Activated CD4-positive, alpha-beta memory T cell treated with anti-CD3 and anti-CD28 coated beads for 36 hours (primary cell): Measurements from ENCODE around the gene NINJ1. TPM values are rescaled to one million over a fixed set of nuclear protein-coding genes. Genes with fewer than 3 reads are reported as not detected.
"Not testable (repeated sequence)": the region's sequence is repeated elsewhere in the genome, so short reads cannot be mapped to it uniquely, and the experiment has no call there.

Experiments
- CTCF ChIA-PET: fragments of 350-600 bp; sonication (Branson Sonifier 250); formaldehyde crosslinking; loops from one replicate; lab custom pipeline; 2021; ENCODE audit warnings: antibody characterized with exemption, inconsistent platforms; lab: Charles Lee
- POLR2A ChIA-PET: fragments of 350-600 bp; sonication (Branson Sonifier 250); formaldehyde crosslinking; loops from one replicate; lab custom pipeline; 2021; ENCODE audit warnings: antibody characterized with exemption; lab: Charles Lee
- DNase-seq: peaks from one replicate; pipeline ENCODE4 v3.0.0-alpha.2; 2020
- H3K27ac Mint-ChIP-seq: one replicate; pipeline ENCODE4 v1.8.0; 2021; ENCODE audit warnings: mixed read lengths
- H3K27me3 Mint-ChIP-seq: one replicate; pipeline ENCODE4 v1.8.0; 2021; ENCODE audit warnings: mixed read lengths
- H3K36me3 Mint-ChIP-seq: one replicate; pipeline ENCODE4 v1.8.0; 2021; ENCODE audit warnings: mixed read lengths
- H3K4me1 Mint-ChIP-seq: one replicate; pipeline ENCODE4 v1.8.0; 2021; ENCODE audit warnings: low read depth, mixed read lengths
- H3K4me3 Mint-ChIP-seq: one replicate; pipeline ENCODE4 v1.8.0; 2021; ENCODE audit warnings: mild to moderate bottlenecking, mixed read lengths
- H3K9me3 Mint-ChIP-seq: one replicate; pipeline ENCODE4 v1.8.0; 2021; ENCODE audit warnings: mixed read lengths
- intact Hi-C: fragments of 100-400 bp; cut with micrococcal nuclease; formaldehyde crosslinking; loops from one replicate; pipeline ENCODE4 v1.15.1; 2023
- total RNA-seq, 2 experiments: library from RNA; stranded (reverse); gene quantifications; one replicate each; pipeline ENCODE4 v1.2.3, GENCODE V29; 2021

The NINJ1 gene
- total RNA-seq, 2 experiments from 2014 or later: 77.9 to 82.0 TPM

GRCh38 chr9:93155716-93156474, 21.8 kb upstream of the NINJ1 start:
- intact Hi-C loops: loop anchor here (1.0 to 5.0 kb wide), 9 partner anchors 10 to 1011 kb away; partner anchors contain the start of genes CARD19, FAM120A and NINJ1
- no peaks in the 10 kb centered on the region for H3K27me3 Mint-ChIP-seq
- H3K4me1 Mint-ChIP-seq: peaks cover 24% of the 10 kb centered on the region
- DNase-seq: no peak
- H3K9me3 Mint-ChIP-seq: peaks cover 4% of the 10 kb centered on the region
- H3K36me3 Mint-ChIP-seq: peaks cover 3% of the 10 kb centered on the region
- no peak overlapping the region for H3K4me3 Mint-ChIP-seq
- ChIA-PET CTCF (interaction anchor here (0.9 to 3.8 kb wide), 9 partner anchors 12 to 410 kb away, joined by 3 to 31 read pairs (median 5); no protein-coding TSS in a partner anchor), POLR2A (interaction anchor here (1.1 to 1.5 kb wide), 3 partner anchors 22 to 192 kb away, joined by 3 to 10 read pairs (median 4); partner anchors contain the start of gene NINJ1)
- H3K27ac Mint-ChIP-seq: peak overlapping the region; percentile 77

DNA sequence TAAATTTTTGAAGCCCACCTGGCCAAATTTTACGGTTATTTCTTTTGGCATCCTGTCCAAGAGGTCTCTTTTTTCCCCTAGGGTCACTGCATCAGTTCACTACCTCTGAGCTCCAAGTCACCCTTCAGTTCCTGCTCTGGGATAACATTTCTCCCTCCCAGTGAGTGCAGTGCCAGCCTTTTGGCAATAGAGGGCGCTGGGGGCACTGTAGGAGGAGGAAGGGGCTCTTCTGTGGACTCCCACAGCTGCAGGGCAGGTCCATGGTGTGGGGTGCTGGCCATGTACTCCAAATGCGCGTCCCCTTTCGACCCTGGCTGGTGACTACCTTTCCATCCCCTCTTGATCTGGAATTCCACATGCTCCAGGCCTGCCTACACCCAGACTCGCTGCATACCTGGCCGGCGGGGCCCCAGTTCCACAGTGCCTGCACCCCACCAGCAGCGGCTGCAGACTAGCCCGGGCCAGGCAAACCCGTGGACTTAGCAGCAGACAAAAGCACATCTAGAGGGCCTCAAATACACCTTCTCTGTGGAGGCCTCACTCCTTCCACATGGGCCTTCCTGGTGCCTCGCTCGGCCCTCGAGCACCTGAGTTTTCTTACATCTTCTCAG, 20.3 kb upstream of the NINJ1 start:
- H3K27ac Mint-ChIP-seq: no peak overlapping the region
- no peaks in the 10 kb centered on the region for H3K27me3 Mint-ChIP-seq

DNA sequence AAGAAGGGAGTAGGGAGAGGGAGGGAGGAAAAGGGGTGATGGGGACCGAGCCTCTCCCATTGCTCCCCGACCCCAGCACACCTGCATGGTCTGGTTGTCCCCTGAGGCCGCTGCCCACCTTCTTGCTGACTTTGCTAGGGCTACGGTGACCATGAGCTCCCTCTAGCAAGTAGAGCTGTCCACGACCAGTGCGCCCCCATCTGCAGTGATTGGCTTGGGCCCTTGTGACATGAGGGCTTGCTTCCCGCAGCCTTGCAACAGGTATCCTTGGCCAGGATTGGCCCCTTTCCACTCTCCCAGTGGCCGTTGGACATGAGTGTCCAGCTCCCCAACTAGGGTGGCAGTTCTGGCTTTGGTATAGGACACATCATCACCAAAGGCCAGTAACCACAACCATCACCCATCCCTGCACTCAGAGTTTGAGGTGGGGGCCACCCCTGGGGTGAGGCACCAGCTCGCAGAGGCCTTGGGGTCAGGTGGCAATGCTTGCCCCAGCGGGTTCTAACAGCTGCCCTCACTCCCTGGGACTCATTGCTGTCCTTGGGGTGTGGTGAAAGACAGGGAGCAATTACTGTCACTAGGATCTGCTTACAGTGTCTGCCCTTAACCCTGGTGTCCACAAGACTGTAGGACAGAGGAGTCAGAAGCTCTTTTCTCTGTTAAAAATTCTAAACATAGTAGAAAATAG, 17.2 kb upstream of the NINJ1 start:
- H3K27ac Mint-ChIP-seq: no peak overlapping the region

More for the DNA sequence above, 20.3 kb upstream of the NINJ1 start:
- peaks cover 30% of the 10 kb centered on the region for H3K4me1 Mint-ChIP-seq
- H3K9me3 Mint-ChIP-seq: peaks cover 4% of the 10 kb centered on the region
- no peak overlapping the region for H3K4me3 Mint-ChIP-seq
- intact Hi-C loops: no loop called here
- ChIA-PET CTCF (interaction anchor here (0.6 to 1.6 kb wide), 10 partner anchors 9 to 407 kb away, joined by 3 to 10 read pairs (median 4); no protein-coding TSS in a partner anchor), POLR2A (interaction anchor here (0.6 to 0.8 kb wide), 2 partner anchors 20 to 45 kb away, joined by 3 read pairs; partner anchors contain the start of gene NINJ1)
- peaks cover 3% of the 10 kb centered on the region for H3K36me3 Mint-ChIP-seq
- peak; percentile 69 for DNase-seq

DNA sequence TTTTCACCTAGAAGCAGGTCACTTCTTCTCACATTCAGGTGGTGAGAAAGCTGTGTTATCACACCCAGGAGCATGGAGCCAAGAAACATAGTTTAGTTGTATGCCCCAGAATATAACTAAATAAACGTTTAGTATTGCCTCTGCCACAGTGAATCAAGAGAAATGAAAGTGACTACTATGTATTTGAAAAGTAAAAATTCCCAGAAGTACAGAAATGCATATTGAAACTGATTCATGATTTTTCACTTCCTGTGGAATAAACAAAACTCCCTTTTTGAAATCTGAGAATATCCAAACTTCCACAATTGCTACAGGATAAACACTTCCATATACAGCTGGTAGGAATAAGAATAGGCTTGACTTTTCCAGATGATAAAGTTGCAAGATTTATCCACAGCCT, 15.3 kb upstream of the NINJ1 start:
- no peak for DNase-seq
- H3K9me3 Mint-ChIP-seq: peaks cover 31% of the 10 kb centered on the region
- peaks cover 27% of the 10 kb centered on the region for H3K36me3 Mint-ChIP-seq
- ChIA-PET POLR2A (no interaction called here), CTCF (interaction anchor here (0.6 to 1.0 kb wide), 2 partner anchors 12 to 41 kb away, joined by 3 to 4 read pairs; no protein-coding TSS in a partner anchor)
- no peaks in the 10 kb centered on the region for H3K27me3 Mint-ChIP-seq
- peak overlapping the region; percentile 90 for H3K27ac Mint-ChIP-seq
- peak overlapping the region; percentile 35 for H3K4me3 Mint-ChIP-seq
- intact Hi-C loops: loop anchor here (2.0 to 10.0 kb wide), 4 partner anchors 41 to 313 kb away; partner anchors contain the start of gene ZNF484
- peaks cover 46% of the 10 kb centered on the region for H3K4me1 Mint-ChIP-seq

More for the DNA sequence above, 17.2 kb upstream of the NINJ1 start:
- DNase-seq: no peak
- ChIA-PET CTCF (interaction anchor here (1.2 kb wide), 1 partner anchor 42 kb away, joined by 4 read pairs; no protein-coding TSS in a partner anchor), POLR2A (no interaction called here)
- H3K4me3 Mint-ChIP-seq: no peak overlapping the region
- H3K27me3 Mint-ChIP-seq: no peaks in the 10 kb centered on the region
- peaks cover 46% of the 10 kb centered on the region for H3K4me1 Mint-ChIP-seq
- peaks cover 22% of the 10 kb centered on the region for H3K36me3 Mint-ChIP-seq
- intact Hi-C loops: no loop called here
- peaks cover 27% of the 10 kb centered on the region for H3K9me3 Mint-ChIP-seq

- DNase-seq: peak; percentile 45
- peaks cover 52% of the 10 kb centered on the region for H3K4me1 Mint-ChIP-seq
- peak overlapping the region; percentile 40 for H3K4me3 Mint-ChIP-seq
These were observed 14.7 kb upstream of the NINJ1 start for GRCh38 chr9:93148721-93149120.

GRCh38 chr9:93147632-93148031, 13.6 kb upstream of the NINJ1 start:
- DNase-seq: no peak
- intact Hi-C loops: loop anchor here (2.0 to 10.0 kb wide), 4 partner anchors 39 to 315 kb away; partner anchors contain the start of gene ZNF484
- ChIA-PET CTCF (interaction anchor here (1.2 kb wide), 1 partner anchor 39 kb away, joined by 7 read pairs; no protein-coding TSS in a partner anchor), POLR2A (no interaction called here)
- Mint-ChIP-seq H3K9me3 (peaks cover 31% of the 10 kb centered on the region), H3K4me1 (peaks cover 59% of the 10 kb centered on the region), H3K27me3 (no peaks in the 10 kb centered on the region), H3K4me3 (peak overlapping the region; percentile 32), H3K36me3 (peaks cover 27% of the 10 kb centered on the region), H3K27ac (peak overlapping the region; percentile 92)

More at GRCh38 chr9:93148721-93149120, 14.7 kb upstream of the NINJ1 start:
- ChIA-PET POLR2A (no interaction called here), CTCF (interaction anchor here (0.6 kb wide), 1 partner anchor 40 kb away, joined by 3 read pairs; no protein-coding TSS in a partner anchor)
- Mint-ChIP-seq H3K27ac (peak overlapping the region; percentile 90), H3K9me3 (peaks cover 31% of the 10 kb centered on the region), H3K36me3 (peaks cover 27% of the 10 kb centered on the region), H3K27me3 (no peaks in the 10 kb centered on the region)
- intact Hi-C loops: loop anchor here (2.0 to 10.0 kb wide), 4 partner anchors 40 to 314 kb away; partner anchors contain the start of gene ZNF484

GRCh38 chr9:93146696-93147095, 12.6 kb upstream of the NINJ1 start:
- Mint-ChIP-seq H3K4me3 (peak overlapping the region; percentile 54), H3K36me3 (peaks cover 27% of the 10 kb centered on the region), H3K4me1 (peaks cover 68% of the 10 kb centered on the region), H3K27ac (peak overlapping the region; percentile 92), H3K9me3 (peaks cover 31% of the 10 kb centered on the region)
- DNase-seq: peak; percentile 75
- intact Hi-C loops: loop anchor here (1.0 to 10.0 kb wide), 5 partner anchors 10 to 316 kb away; partner anchors contain the start of genes NINJ1 and ZNF484
- POLR2A ChIA-PET: interaction anchor here (1.1 to 1.2 kb wide), 2 partner anchors 13 to 82 kb away, joined by 3 to 6 read pairs; partner anchors contain the start of gene NINJ1
- H3K27me3 Mint-ChIP-seq: not testable (repeated sequence)
- CTCF ChIA-PET: interaction anchor here (1.0 to 1.2 kb wide), 2 partner anchors 38 to 680 kb away, joined by 3 to 7 read pairs; no protein-coding TSS in a partner anchor

DNA sequence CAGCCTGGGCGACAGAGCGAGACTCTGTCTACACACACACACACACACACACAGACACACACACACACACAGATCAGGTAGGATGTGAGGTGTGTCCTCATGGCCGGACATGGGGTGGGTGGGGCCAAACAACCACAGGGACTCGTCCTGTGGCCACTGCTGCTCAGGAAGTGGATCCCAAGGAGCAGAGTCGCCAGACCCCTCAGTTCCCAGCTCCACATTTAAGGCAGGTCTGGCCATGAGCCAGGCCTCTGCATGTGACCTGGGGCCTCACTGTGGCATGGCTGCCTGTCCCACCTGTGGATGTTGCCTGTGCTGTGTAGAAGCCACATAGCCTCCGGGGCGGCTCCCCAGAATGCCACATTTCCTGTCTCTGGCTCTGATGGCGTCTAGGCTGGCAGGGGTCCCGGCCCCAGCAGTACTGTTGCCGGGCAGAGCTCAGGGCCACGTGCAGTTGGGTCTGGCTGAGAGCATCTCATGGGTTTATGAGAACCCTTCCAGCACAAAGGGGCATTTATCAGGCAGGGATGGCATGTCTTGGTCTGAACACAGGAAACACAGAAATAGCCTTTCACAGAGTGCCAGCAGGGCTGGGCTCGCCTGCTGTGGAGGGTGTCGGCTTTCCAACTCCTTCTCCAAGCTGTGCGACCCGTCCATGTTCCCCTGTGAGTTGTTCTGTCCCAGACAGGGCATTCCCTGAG, 9.9 kb upstream of the NINJ1 start:
- DNase-seq: peak; percentile 63
- Mint-ChIP-seq H3K36me3 (peaks cover 26% of the 10 kb centered on the region), H3K27me3 (no peaks in the 10 kb centered on the region), H3K9me3 (peaks cover 26% of the 10 kb centered on the region), H3K4me3 (no peak overlapping the region), H3K4me1 (peaks cover 59% of the 10 kb centered on the region), H3K27ac (peak overlapping the region; percentile 82)
- CTCF ChIA-PET: interaction anchor here (0.7 to 1.4 kb wide), 2 partner anchors 10 to 11 kb away, joined by 3 to 4 read pairs; no protein-coding TSS in a partner anchor
- POLR2A ChIA-PET: interaction anchor here (1.0 to 1.6 kb wide), 2 partner anchors 9 to 10 kb away, joined by 3 to 7 read pairs; partner anchors contain the start of gene NINJ1
- intact Hi-C loops: loop anchor here (10.0 kb wide), 1 partner anchor 269 kb away; the partner anchor contains the start of gene ZNF484

DNA sequence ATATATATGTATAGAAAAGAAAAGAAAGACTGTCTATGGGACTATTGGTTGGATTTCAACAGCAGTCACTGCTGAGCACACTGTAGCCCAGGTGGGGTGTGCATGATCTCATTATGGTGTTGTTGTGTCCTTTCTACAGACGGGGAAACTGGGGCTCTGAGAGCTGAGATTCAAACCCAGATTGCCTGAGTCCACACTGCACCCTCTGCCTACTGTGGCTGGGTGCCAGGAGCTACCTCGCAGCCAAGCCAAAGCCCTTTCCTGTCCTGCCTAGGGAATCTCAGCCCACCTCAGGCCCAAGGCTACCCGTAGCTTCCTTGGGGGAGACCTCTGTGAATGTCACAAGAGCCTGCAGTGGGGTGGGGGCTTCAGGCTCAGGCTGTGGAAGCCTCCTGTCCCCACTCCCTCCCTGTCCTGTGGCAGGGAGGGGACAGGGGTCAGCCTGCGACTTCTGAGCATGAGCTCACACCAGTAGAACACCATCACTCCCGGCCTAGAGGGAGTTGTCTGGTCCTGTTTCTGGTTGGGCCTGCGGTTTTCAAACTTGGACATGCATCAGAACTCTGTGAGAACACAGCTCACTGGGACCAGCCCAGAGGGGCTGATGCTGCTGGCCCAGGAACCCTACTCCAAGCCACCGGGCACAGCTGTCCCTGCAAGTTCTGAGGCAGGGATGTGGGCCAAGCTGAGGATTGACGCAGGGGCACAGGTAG, 7.9 kb upstream of the NINJ1 start:
- H3K4me3 Mint-ChIP-seq: no peak overlapping the region
- DNase-seq: no peak
- H3K36me3 Mint-ChIP-seq: peaks cover 11% of the 10 kb centered on the region
- ChIA-PET CTCF (interaction anchor here (0.9 to 1.1 kb wide), 2 partner anchors 11 to 13 kb away, joined by 3 read pairs; no protein-coding TSS in a partner anchor), POLR2A (no interaction called here)
- intact Hi-C loops: loop anchor here (10.0 kb wide), 1 partner anchor 267 kb away; the partner anchor contains the start of gene ZNF484
- no peaks in the 10 kb centered on the region for H3K27me3 Mint-ChIP-seq
- peaks cover 15% of the 10 kb centered on the region for H3K9me3 Mint-ChIP-seq
- peaks cover 56% of the 10 kb centered on the region for H3K4me1 Mint-ChIP-seq
- no peak overlapping the region for H3K27ac Mint-ChIP-seq
